ENCODE data around the gene TTYH3. TPM values are rescaled to one million over a fixed set of nuclear protein-coding genes. Genes with fewer than 3 reads are reported as not detected.
A peak's percentile ranks its signal among the peaks of the same experiment; 100 is the strongest.

Gene TTYH3
- total RNA-seq, 1 experiment from 2014 or later: 114 TPM

- intact Hi-C loops (cut with micrococcal nuclease; ENCODE audit: unreplicated experiment): no loop called here
- Histone ChIP-seq H3K27ac (no peak overlapping the region), H3K4me3 (no peak overlapping the region), H3K4me1 (replicated peaks; ENCODE audit: insufficient read depth) (no peaks in the 10 kb centered on the region), H3K27me3 (ENCODE audit: insufficient read depth, low read depth) (0 out of 2 replicates have a peak, but pooled peaks cover 9% of the 10 kb centered on the region), H3K9me2 (ENCODE audit: insufficient read depth) (no peaks in the 10 kb centered on the region), H2AFZ (no peak overlapping the region), H3K79me2 (ENCODE audit: low read depth) (no peaks in the 10 kb centered on the region), H3K4me2 (no peak overlapping the region), H3K9me3 (ENCODE audit: insufficient read depth, low read depth) (no peaks in the 10 kb centered on the region), H3F3A (ENCODE audit: insufficient read depth, low read depth) (no peaks in the 10 kb centered on the region), H4K20me1 (ENCODE audit: insufficient read depth) (no peaks in the 10 kb centered on the region), H3K36me3 (ENCODE audit: low read depth) (no peaks in the 10 kb centered on the region)
- ChIA-PET CTCF (interaction anchor here (0.5 to 0.8 kb wide), 2 partner anchors 36 to 229 kb away, joined by 3 read pairs; no protein-coding TSS in a partner anchor), POLR2A (ENCODE audit: unreplicated experiment) (no interaction called here)
- TF ChIP-seq EZH2 (IDR thresholded peaks at IDR 0.05; ENCODE audit: low read depth): no peak
- no peak for TF ChIP-seq CTCF (conservative IDR thresholded peaks at IDR 0.05)
- no peak for DNase-seq
- no TSS peak for BruUV-seq (replicated peaks)
These were observed 48.5 kb downstream of the TTYH3 start for GRCh38 chr7:2680256-2680655.

DNA sequence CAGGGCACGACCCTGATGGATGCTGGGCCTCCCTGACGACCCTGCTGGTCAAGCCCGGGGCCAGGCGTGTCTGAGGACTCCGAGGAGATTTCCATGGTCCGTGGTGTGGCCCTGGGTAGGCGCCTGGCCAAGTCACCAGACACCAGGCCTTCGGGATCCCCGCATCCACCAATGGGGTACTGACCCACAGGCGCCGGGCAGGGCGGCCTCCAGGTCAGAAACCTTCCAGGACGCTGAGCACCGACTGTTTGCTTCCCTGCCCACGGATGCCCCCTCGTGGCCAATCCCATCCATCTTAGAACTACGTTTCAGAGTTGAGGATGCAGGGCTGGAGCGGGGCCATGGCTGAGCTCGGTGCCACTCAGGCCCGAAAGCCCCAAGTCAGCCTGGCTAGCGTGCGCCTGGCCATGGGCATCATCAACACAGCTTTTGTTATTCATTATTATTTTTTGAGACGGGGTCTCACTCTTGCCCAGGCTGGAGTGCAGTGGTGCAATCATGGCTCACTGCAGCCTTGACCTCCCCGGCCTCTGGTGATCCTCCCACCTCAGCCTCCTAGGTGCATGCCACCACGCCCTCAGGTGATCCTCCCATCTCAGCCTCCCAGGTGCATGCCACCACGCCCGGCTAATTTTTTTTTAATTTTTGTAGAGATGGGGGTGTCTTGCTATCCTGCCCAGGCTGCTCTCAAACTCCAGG is 49.2 kb downstream of the TTYH3 start:
- Histone ChIP-seq H3K4me1 (replicated peaks; ENCODE audit: insufficient read depth) (no peaks in the 10 kb centered on the region), H3K79me2 (ENCODE audit: low read depth) (no peaks in the 10 kb centered on the region), H3K27ac (no peak overlapping the region), H3K36me3 (ENCODE audit: low read depth) (no peaks in the 10 kb centered on the region), H3F3A (ENCODE audit: insufficient read depth, low read depth) (no peaks in the 10 kb centered on the region), H3K4me2 (no peak overlapping the region), H4K20me1 (ENCODE audit: insufficient read depth) (no peaks in the 10 kb centered on the region), H2AFZ (no peak overlapping the region), H3K9me2 (ENCODE audit: insufficient read depth) (no peaks in the 10 kb centered on the region), H3K9me3 (ENCODE audit: insufficient read depth, low read depth) (no peaks in the 10 kb centered on the region), H3K27me3 (ENCODE audit: insufficient read depth, low read depth) (0 out of 2 replicates have a peak, but pooled peaks cover 9% of the 10 kb centered on the region), H3K4me3 (no peak overlapping the region)
- DNase-seq: peak; percentile 47 to 83
- intact Hi-C loops (cut with micrococcal nuclease; ENCODE audit: unreplicated experiment): loop anchor here (1.0 kb wide), 2 partner anchors 204 to 230 kb away; no protein-coding TSS in a partner anchor
- ChIA-PET POLR2A (ENCODE audit: unreplicated experiment) (no interaction called here), CTCF (interaction anchor here (0.5 to 0.9 kb wide), 6 partner anchors 9 to 543 kb away, joined by 3 to 7 read pairs (median 3); no protein-coding TSS in a partner anchor)
- BruUV-seq (replicated peaks): no TSS peak
- TF ChIP-seq CTCF (conservative IDR thresholded peaks at IDR 0.05) (peak; percentile 85), EZH2 (IDR thresholded peaks at IDR 0.05; ENCODE audit: low read depth) (no peak)

GRCh38 chr7:2681929-2682799 is 50.4 kb downstream of the TTYH3 start:
- no peak overlapping the region for H3K27ac ChIP-seq
- H3K4me3 ChIP-seq: no peak overlapping the region
- no peaks in the 10 kb centered on the region for H3K9me2 ChIP-seq (ENCODE audit: insufficient read depth)
- POLR2A ChIA-PET (ENCODE audit: unreplicated experiment): interaction anchor here (0.6 kb wide), 1 partner anchor 9 kb away, joined by 6 read pairs; no protein-coding TSS in a partner anchor
- CTCF ChIA-PET: interaction anchor here (0.7 kb wide), 1 partner anchor 545 kb away, joined by 3 read pairs; no protein-coding TSS in a partner anchor
- no peaks in the 10 kb centered on the region for H3K36me3 ChIP-seq (ENCODE audit: low read depth)
- H3K79me2 ChIP-seq (ENCODE audit: low read depth): no peaks in the 10 kb centered on the region
- no peak for TF ChIP-seq EZH2 (IDR thresholded peaks at IDR 0.05; ENCODE audit: low read depth)
- no peak for TF ChIP-seq CTCF (conservative IDR thresholded peaks at IDR 0.05)
- H3K9me3 ChIP-seq (ENCODE audit: insufficient read depth, low read depth): no peaks in the 10 kb centered on the region
- DNase-seq: no peak
- no peaks in the 10 kb centered on the region for H3F3A ChIP-seq (ENCODE audit: insufficient read depth, low read depth)
- H3K4me2 ChIP-seq: no peak overlapping the region
- H3K27me3 ChIP-seq (ENCODE audit: insufficient read depth, low read depth): 0 out of 2 replicates have a peak, but pooled peaks cover 9% of the 10 kb centered on the region
- no peaks in the 10 kb centered on the region for H4K20me1 ChIP-seq (ENCODE audit: insufficient read depth)
- BruUV-seq (replicated peaks): no TSS peak
- intact Hi-C loops (cut with micrococcal nuclease; ENCODE audit: unreplicated experiment): loop anchor here (1.0 kb wide), 2 partner anchors 205 to 231 kb away; no protein-coding TSS in a partner anchor
- H2AFZ ChIP-seq: no peak overlapping the region
- no peaks in the 10 kb centered on the region for H3K4me1 ChIP-seq (replicated peaks; ENCODE audit: insufficient read depth)
